Measurements from ENCODE around the gene GPC6.

GRCh38 chr13:94249512-94249911, 1022.9 kb downstream of the GPC6 start:
- TF ChIP-seq SUZ12 (IDR thresholded peaks at IDR 0.05) (no peak), FOXM1 (IDR thresholded peaks at IDR 0.05; ENCODE audit: borderline replicate concordance) (no peak), L3MBTL2 (conservative IDR thresholded peaks at IDR 0.05) (no peak), BHLHE40 (IDR thresholded peaks at IDR 0.05; ENCODE audit: borderline replicate concordance) (no peak), SP1 (IDR thresholded peaks at IDR 0.05) (no peak)
